SK-N-SH treated with all-trans-retinoic acid at 6 μM for 48 hours (cell line): ENCODE data around the gene QRFP.

Experiments
- ATAC-seq: fragments of 200-7000 bp; cut with Tn5 transposase; 3 replicates; pipeline ENCODE4 v1.9.1; 2020; ENCODE audit warnings: mild to moderate bottlenecking, moderate library complexity
- ARNTL ChIP-seq: fragments of 450-650 bp; formaldehyde crosslinking; IDR thresholded peaks from 2 replicates; pipeline ENCODE4 v1.5.0; 2020; ENCODE audit warnings: low read depth, mild to moderate bottlenecking, moderate library complexity, borderline replicate concordance
- BACH2 ChIP-seq: fragments of 250-450 bp; sonication (Bioruptor Pico); IDR thresholded peaks from 2 replicates; pipeline ENCODE4 v1.9.0; 2021; ENCODE audit warnings: mild to moderate bottlenecking, borderline replicate concordance
- CREB5 ChIP-seq: fragments of 250-450 bp; sonication (Bioruptor Pico); IDR thresholded peaks from 2 replicates; pipeline ENCODE4 v1.5.1; 2020; ENCODE audit warnings: low read depth, mild to moderate bottlenecking, moderate library complexity
- CSRNP3 ChIP-seq: fragments of 250-450 bp; sonication (Bioruptor Pico); IDR thresholded peaks from 2 replicates; pipeline ENCODE4 v1.5.1; 2021; ENCODE audit warnings: mild to moderate bottlenecking, moderate library complexity
- ESRRG ChIP-seq: fragments of 250-450 bp; sonication (Bioruptor Pico); IDR thresholded peaks from 2 replicates; pipeline ENCODE4 v1.6.1; 2021; ENCODE audit warnings: mild to moderate bottlenecking
- GLIS3 ChIP-seq: fragments of 250-450 bp; sonication (Bioruptor Pico); IDR thresholded peaks from 2 replicates; pipeline ENCODE4 v1.5.0; 2020; ENCODE audit warnings: mild to moderate bottlenecking, moderate library complexity
- ISL1 ChIP-seq: fragments of 250-450 bp; sonication (Bioruptor Pico); IDR thresholded peaks from 2 replicates; pipeline ENCODE4 v2.1.2; 2022; ENCODE audit warnings: mild to moderate bottlenecking, moderate library complexity
- OSR1 ChIP-seq: fragments of 250-450 bp; sonication (Bioruptor Pico); IDR thresholded peaks from 2 replicates; pipeline ENCODE4 v1.8.0; 2022; ENCODE audit warnings: moderate library complexity, mild to moderate bottlenecking, inconsistent platforms
- PATZ1 ChIP-seq: fragments of 250-450 bp; sonication (Bioruptor Pico); IDR thresholded peaks from 2 replicates; pipeline ENCODE4 v1.8.0; 2020; ENCODE audit warnings: mild to moderate bottlenecking, moderate library complexity, borderline replicate concordance
- POU6F1 ChIP-seq: fragments of 250-450 bp; sonication (Bioruptor Pico); IDR thresholded peaks from 2 replicates; pipeline ENCODE4 v1.8.0; 2021; ENCODE audit warnings: low read depth, mild to moderate bottlenecking, moderate library complexity, borderline replicate concordance
- PPARA ChIP-seq: fragments of 250-450 bp; sonication (Bioruptor Pico); IDR thresholded peaks from 2 replicates; pipeline ENCODE4 v1.5.0; 2020; ENCODE audit warnings: mild to moderate bottlenecking, borderline replicate concordance
- RARB ChIP-seq: fragments of 250-450 bp; sonication (Bioruptor Pico); IDR thresholded peaks from 2 replicates; pipeline ENCODE4 v1.8.0; 2021; ENCODE audit warnings: mild to moderate bottlenecking, moderate library complexity
- SNAI2 ChIP-seq: fragments of 250-450 bp; sonication (Bioruptor Pico); IDR thresholded peaks from 2 replicates; pipeline ENCODE4 v1.5.0; 2020; ENCODE audit warnings: mild to moderate bottlenecking, moderate library complexity
- TCF4 ChIP-seq: fragments of 250-450 bp; sonication (Bioruptor Pico); IDR thresholded peaks from 2 replicates; pipeline ENCODE4 v1.8.0; 2021; ENCODE audit warnings: mild to moderate bottlenecking, moderate library complexity, borderline replicate concordance
- TOX ChIP-seq: fragments of 250-450 bp; sonication (Bioruptor Pico); IDR thresholded peaks from 2 replicates; pipeline ENCODE4 v1.8.0; 2021; ENCODE audit warnings: mild to moderate bottlenecking, moderate library complexity, borderline replicate concordance
- ZC3H10 ChIP-seq: fragments of 250-450 bp; sonication (Bioruptor Pico); IDR thresholded peaks from 2 replicates; pipeline ENCODE4 v1.5.1; 2021; ENCODE audit warnings: mild to moderate bottlenecking, moderate library complexity
- ZFP3 ChIP-seq: fragments of 250-450 bp; sonication (Bioruptor Pico); IDR thresholded peaks from 2 replicates; pipeline ENCODE4 v1.5.0; 2020; ENCODE audit warnings: mild to moderate bottlenecking, moderate library complexity
- ZNF565 ChIP-seq: fragments of 450-650 bp; formaldehyde crosslinking; conservative IDR thresholded peaks from 2 replicates; pipeline ENCODE4 v1.5.0; 2020; ENCODE audit warnings: low read depth, mild to moderate bottlenecking, moderate library complexity
- ZNF70 ChIP-seq: fragments of 450-650 bp; formaldehyde crosslinking; IDR thresholded peaks from 2 replicates; pipeline ENCODE4 v1.5.0; 2020; ENCODE audit warnings: mild to moderate bottlenecking, moderate library complexity
- ZNF8 ChIP-seq: fragments of 450-650 bp; formaldehyde crosslinking; IDR thresholded peaks from 2 replicates; pipeline ENCODE4 v1.5.0; 2020; ENCODE audit warnings: mild to moderate bottlenecking, moderate library complexity

QRFP gene

GRCh38 chr9:130908146-130908877 lies 11.7 kb upstream of the QRFP start (continued):
- no peak for TF ChIP-seq CREB5
- TF ChIP-seq ESRRG (CRISPR knock-in tag), result no peak

GRCh38 chr9:130906735-130907416 lies 10.3 kb upstream of the QRFP start:
- no peak for ATAC-seq
- TF ChIP-seq ZNF8 (CRISPR knock-in tag) (no peak), ESRRG (CRISPR knock-in tag) (no peak), TCF4 (CRISPR knock-in tag) (no peak), BACH2 (CRISPR knock-in tag) (no peak), PPARA (CRISPR knock-in tag) (no peak), ZFP3 (CRISPR knock-in tag) (no peak), POU6F1 (CRISPR knock-in tag) (no peak), ZNF70 (CRISPR knock-in tag) (no peak), SNAI2 (CRISPR knock-in tag) (no peak), CSRNP3 (CRISPR knock-in tag) (no peak), ZC3H10 (CRISPR knock-in tag) (no peak), OSR1 (CRISPR knock-in tag) (no peak), ARNTL (no peak), PATZ1 (CRISPR knock-in tag) (no peak), ISL1 (CRISPR knock-in tag) (no peak), RARB (CRISPR knock-in tag) (no peak), GLIS3 (no peak), ZNF565 (CRISPR knock-in tag) (no peak), CREB5 (no peak), TOX (CRISPR knock-in tag) (no peak)

GRCh38 chr9:130905902-130906734 lies 9.5 kb upstream of the QRFP start:
- ATAC-seq, result no peak
- TF ChIP-seq PPARA (CRISPR knock-in tag) (no peak), ZNF70 (CRISPR knock-in tag) (no peak), ESRRG (CRISPR knock-in tag) (no peak), ZNF565 (CRISPR knock-in tag) (no peak), CSRNP3 (CRISPR knock-in tag) (no peak), BACH2 (CRISPR knock-in tag) (no peak), TOX (CRISPR knock-in tag) (no peak), TCF4 (CRISPR knock-in tag) (no peak), ISL1 (CRISPR knock-in tag) (no peak), PATZ1 (CRISPR knock-in tag) (no peak), OSR1 (CRISPR knock-in tag) (no peak), POU6F1 (CRISPR knock-in tag) (no peak), SNAI2 (CRISPR knock-in tag) (no peak), ARNTL (no peak), GLIS3 (no peak)
